Dendritic cell treated with granulocyte-macrophage colony-stimulating factor and Interleukin-4, amounts not matched to agents 40 ng/mL and 50 ng/mL, for 4 days (primary cell): Measurements from ENCODE around the gene XPC.

ENCODE experiments used
- H3K27ac Mint-ChIP-seq: one replicate; pipeline ENCODE4 v1.8.0; 2022; ENCODE audit warnings: mild to moderate bottlenecking, mixed read lengths
- H3K27me3 Mint-ChIP-seq: one replicate; pipeline ENCODE4 v1.8.0; 2022; ENCODE audit warnings: mild to moderate bottlenecking, mixed read lengths
- H3K36me3 Mint-ChIP-seq: one replicate; pipeline ENCODE4 v1.8.0; 2022; ENCODE audit warnings: low read depth, mixed read lengths
- H3K4me1 Mint-ChIP-seq: one replicate; pipeline ENCODE4 v1.8.0; 2022; ENCODE audit warnings: low read depth, mixed read lengths
- H3K4me3 Mint-ChIP-seq: one replicate; pipeline ENCODE4 v1.8.0; 2022; ENCODE audit warnings: mild to moderate bottlenecking, moderate library complexity, mixed read lengths
- H3K9me3 Mint-ChIP-seq: one replicate; pipeline ENCODE4 v1.8.0; 2022; ENCODE audit warnings: mixed read lengths
- intact Hi-C: fragments of 100-400 bp; cut with micrococcal nuclease; formaldehyde crosslinking; loops from one replicate; pipeline ENCODE4 v1.15.0; 2022

Gene XPC

GRCh38 chr3:14145670-14146380, 32.6 kb downstream of the XPC start:
- Mint-ChIP-seq H3K4me1 (peaks cover 76% of the 10 kb centered on the region), H3K36me3 (peaks cover 73% of the 10 kb centered on the region), H3K4me3 (no peak overlapping the region), H3K27ac (peak overlapping the region; percentile 88), H3K9me3 (no peaks in the 10 kb centered on the region), H3K27me3 (no peaks in the 10 kb centered on the region)
- intact Hi-C loops = no loop called here

- Mint-ChIP-seq H3K36me3 (peaks cover 73% of the 10 kb centered on the region), H3K4me1 (peaks cover 82% of the 10 kb centered on the region), H3K4me3 (peak overlapping the region; percentile 33), H3K27ac (peak overlapping the region; percentile 88), H3K9me3 (no peaks in the 10 kb centered on the region), H3K27me3 (no peaks in the 10 kb centered on the region)
- intact Hi-C loops = no loop called here
Measured at GRCh38 chr3:14145236-14145635, 33.2 kb downstream of the XPC start.

- Mint-ChIP-seq H3K27me3 (no peaks in the 10 kb centered on the region), H3K4me1 (peaks cover 85% of the 10 kb centered on the region), H3K9me3 (no peaks in the 10 kb centered on the region), H3K4me3 (peak overlapping the region; percentile 71), H3K27ac (peak overlapping the region; percentile 88), H3K36me3 (peaks cover 75% of the 10 kb centered on the region)
- intact Hi-C loops = loop anchor here (1.0 kb wide), 2 partner anchors 19 to 34 kb away; partner anchors contain the start of genes LSM3, TMEM43 and XPC
Measured at GRCh38 chr3:14144423-14145075, 33.9 kb downstream of the XPC start.

DNA sequence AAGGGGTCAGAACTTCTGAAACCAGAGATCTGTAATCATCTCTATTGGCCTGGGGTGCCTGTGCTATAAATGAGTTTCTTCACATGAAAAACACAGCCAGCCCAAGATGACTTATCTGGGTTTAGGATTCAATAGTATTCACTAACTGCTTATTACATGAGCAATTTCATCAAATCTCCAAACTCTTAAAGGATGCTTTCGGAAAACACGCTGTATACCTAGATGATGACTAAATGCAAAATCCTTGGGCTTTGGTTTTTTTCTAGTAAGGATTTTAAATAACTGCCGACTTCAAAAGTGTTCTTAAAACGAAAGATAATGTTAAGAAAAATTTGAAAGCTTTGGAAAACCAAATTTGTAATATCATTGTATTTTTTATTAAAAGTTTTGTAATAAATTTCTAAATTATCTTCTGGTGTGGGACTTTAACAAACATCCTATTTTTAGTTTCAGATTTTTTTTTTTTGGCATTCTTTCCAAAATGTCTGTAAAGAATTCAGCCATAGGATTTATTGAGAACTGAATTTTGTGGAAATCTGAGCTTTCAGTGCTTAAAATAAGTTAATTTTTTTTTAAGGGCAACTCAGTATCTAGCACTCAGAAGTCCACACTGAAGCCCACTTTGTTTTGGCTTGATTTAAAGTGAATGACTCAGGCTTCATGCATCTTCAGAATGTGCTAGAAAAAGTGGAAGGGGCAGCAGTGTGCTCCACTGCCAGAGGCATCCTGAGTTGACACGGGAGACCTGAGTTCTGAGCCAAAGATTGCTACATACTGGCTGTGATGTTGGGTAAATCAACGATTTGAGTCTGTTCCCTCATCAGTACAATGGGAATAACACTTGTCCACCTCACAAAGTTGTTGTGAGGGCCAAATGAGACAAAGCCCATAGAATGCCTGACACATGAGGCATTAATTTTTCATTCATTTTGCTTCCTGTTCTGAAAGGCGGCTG, 34.9 kb downstream of the XPC start:
- no peak overlapping the region for H3K4me3 Mint-ChIP-seq
- peak overlapping the region; percentile 88 for H3K27ac Mint-ChIP-seq
- peaks cover 75% of the 10 kb centered on the region for H3K36me3 Mint-ChIP-seq
- peaks cover 86% of the 10 kb centered on the region for H3K4me1 Mint-ChIP-seq
- intact Hi-C loops = loop anchor here (1.0 kb wide), 2 partner anchors 18 to 35 kb away; partner anchors contain the start of genes LSM3, TMEM43 and XPC
- H3K27me3 Mint-ChIP-seq = no peaks in the 10 kb centered on the region
- no peaks in the 10 kb centered on the region for H3K9me3 Mint-ChIP-seq

DNA sequence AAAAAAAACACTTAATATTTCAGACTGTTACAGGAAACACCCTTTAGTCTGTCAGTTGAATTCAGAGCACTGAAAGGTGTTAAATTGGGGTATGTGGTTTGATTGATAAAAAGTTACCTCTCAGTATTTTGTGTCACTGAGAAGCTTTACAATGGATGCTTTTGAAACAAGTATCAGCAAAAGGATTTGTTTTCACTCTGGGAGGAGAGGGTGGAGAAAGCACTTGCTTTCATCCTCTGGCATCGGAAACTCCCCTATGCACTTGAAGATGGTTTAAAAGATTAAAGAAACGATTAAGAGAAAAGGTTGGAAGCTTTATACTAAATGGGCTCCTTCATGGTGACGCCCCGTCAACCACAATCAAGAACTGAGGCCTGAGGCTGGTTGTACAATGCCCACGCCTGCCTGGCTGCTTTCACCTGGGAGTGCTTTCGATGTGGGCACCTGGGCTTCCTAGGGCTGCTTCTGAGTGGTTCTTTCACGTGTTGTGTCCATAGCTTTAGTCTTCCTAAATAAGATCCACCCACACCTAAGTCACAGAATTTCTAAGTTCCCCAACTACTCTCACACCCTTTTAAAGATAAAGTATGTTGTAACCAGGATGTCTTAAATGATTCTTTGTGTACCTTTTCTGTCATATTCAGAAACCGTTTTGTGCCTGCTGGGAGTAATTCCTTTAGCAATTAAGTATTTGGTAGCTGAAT, 35.7 kb downstream of the XPC start:
- H3K36me3 Mint-ChIP-seq = peaks cover 75% of the 10 kb centered on the region
- no peaks in the 10 kb centered on the region for H3K9me3 Mint-ChIP-seq
- intact Hi-C loops = no loop called here
- H3K4me3 Mint-ChIP-seq = no peak overlapping the region
- peak overlapping the region; percentile 88 for H3K27ac Mint-ChIP-seq
- no peaks in the 10 kb centered on the region for H3K27me3 Mint-ChIP-seq
- peaks cover 85% of the 10 kb centered on the region for H3K4me1 Mint-ChIP-seq

DNA sequence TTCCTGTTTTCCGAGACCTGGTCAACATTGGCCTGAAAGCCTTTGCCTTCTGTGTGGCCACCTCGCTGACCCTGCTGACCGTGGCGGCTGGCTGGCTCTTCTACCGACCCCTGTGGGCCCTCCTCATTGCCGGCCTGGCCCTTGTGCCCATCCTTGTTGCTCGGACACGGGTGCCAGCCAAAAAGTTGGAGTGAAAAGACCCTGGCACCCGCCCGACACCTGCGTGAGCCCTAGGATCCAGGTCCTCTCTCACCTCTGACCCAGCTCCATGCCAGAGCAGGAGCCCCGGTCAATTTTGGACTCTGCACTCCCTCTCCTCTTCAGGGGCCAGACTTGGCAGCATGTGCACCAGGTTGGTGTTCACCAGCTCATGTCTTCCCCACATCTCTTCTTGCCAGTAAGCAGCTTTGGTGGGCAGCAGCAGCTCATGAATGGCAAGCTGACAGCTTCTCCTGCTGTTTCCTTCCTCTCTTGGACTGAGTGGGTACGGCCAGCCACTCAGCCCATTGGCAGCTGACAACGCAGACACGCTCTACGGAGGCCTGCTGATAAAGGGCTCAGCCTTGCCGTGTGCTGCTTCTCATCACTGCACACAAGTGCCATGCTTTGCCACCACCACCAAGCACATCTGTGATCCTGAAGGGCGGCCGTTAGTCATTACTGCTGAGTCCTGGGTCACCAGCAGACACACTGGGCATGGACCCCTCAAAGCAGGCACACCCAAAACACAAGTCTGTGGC, 36.6 kb downstream of the XPC start:
- peaks cover 75% of the 10 kb centered on the region for H3K36me3 Mint-ChIP-seq
- peak overlapping the region; percentile 52 for H3K4me3 Mint-ChIP-seq
- H3K27ac Mint-ChIP-seq = peak overlapping the region; percentile 88
- H3K4me1 Mint-ChIP-seq = peaks cover 75% of the 10 kb centered on the region
- intact Hi-C loops = no loop called here
- no peaks in the 10 kb centered on the region for H3K9me3 Mint-ChIP-seq
- no peaks in the 10 kb centered on the region for H3K27me3 Mint-ChIP-seq

GRCh38 chr3:14141144-14141543, 37.3 kb downstream of the XPC start:
- Mint-ChIP-seq H3K27ac (peak overlapping the region; percentile 88), H3K4me3 (no peak overlapping the region), H3K9me3 (no peaks in the 10 kb centered on the region), H3K36me3 (peaks cover 75% of the 10 kb centered on the region), H3K27me3 (no peaks in the 10 kb centered on the region), H3K4me1 (peaks cover 69% of the 10 kb centered on the region)
- intact Hi-C loops = no loop called here

- peaks cover 64% of the 10 kb centered on the region for H3K4me1 Mint-ChIP-seq
- intact Hi-C loops = no loop called here
- no peaks in the 10 kb centered on the region for H3K27me3 Mint-ChIP-seq
- H3K36me3 Mint-ChIP-seq = peaks cover 75% of the 10 kb centered on the region
- no peaks in the 10 kb centered on the region for H3K9me3 Mint-ChIP-seq
- no peak overlapping the region for H3K4me3 Mint-ChIP-seq
- no peak overlapping the region for H3K27ac Mint-ChIP-seq
Measured at GRCh38 chr3:14140668-14141067, 37.7 kb downstream of the XPC start.

- no peaks in the 10 kb centered on the region for H3K27me3 Mint-ChIP-seq
- H3K4me1 Mint-ChIP-seq = peaks cover 55% of the 10 kb centered on the region
- H3K27ac Mint-ChIP-seq = no peak overlapping the region
- no peak overlapping the region for H3K4me3 Mint-ChIP-seq
- intact Hi-C loops = no loop called here
- H3K36me3 Mint-ChIP-seq = peaks cover 77% of the 10 kb centered on the region
- H3K9me3 Mint-ChIP-seq = no peaks in the 10 kb centered on the region
Measured at GRCh38 chr3:14139771-14140170, 38.6 kb downstream of the XPC start.

GRCh38 chr3:14138878-14139655, 39.3 kb downstream of the XPC start:
- Mint-ChIP-seq H3K9me3 (no peaks in the 10 kb centered on the region), H3K4me1 (peaks cover 48% of the 10 kb centered on the region), H3K4me3 (no peak overlapping the region), H3K27ac (no peak overlapping the region), H3K27me3 (no peaks in the 10 kb centered on the region), H3K36me3 (peaks cover 84% of the 10 kb centered on the region)
- intact Hi-C loops = no loop called here

- Mint-ChIP-seq H3K36me3 (peaks cover 92% of the 10 kb centered on the region), H3K9me3 (no peaks in the 10 kb centered on the region), H3K4me3 (no peak overlapping the region), H3K4me1 (peaks cover 44% of the 10 kb centered on the region), H3K27me3 (no peaks in the 10 kb centered on the region), H3K27ac (no peak overlapping the region)
- intact Hi-C loops = no loop called here
Measured at GRCh38 chr3:14138109-14138877, 40.1 kb downstream of the XPC start.

GRCh38 chr3:14137445-14137844, 41.0 kb downstream of the XPC start:
- no peaks in the 10 kb centered on the region for H3K9me3 Mint-ChIP-seq
- H3K27ac Mint-ChIP-seq = no peak overlapping the region
- H3K4me1 Mint-ChIP-seq = peaks cover 37% of the 10 kb centered on the region
- no peak overlapping the region for H3K4me3 Mint-ChIP-seq
- no peaks in the 10 kb centered on the region for H3K27me3 Mint-ChIP-seq
- intact Hi-C loops = no loop called here
- H3K36me3 Mint-ChIP-seq = peaks cover 96% of the 10 kb centered on the region
